CD4-positive, alpha-beta T cell treated with Interleukin-6 for 4 hours (primary cell): ENCODE results near the gene ERG28.
"Not testable (repeated sequence)": the region's sequence is repeated elsewhere in the genome, so short reads cannot be mapped to it uniquely, and the experiment has no call there.

Experiments used
- DNase-seq: peaks from one replicate; pipeline ENCODE4 v3.0.0-alpha.2; 2020; ENCODE audit warnings: mixed read lengths

Gene ERG28

GRCh38 chr14:75660630-75661498 lies at the start of gene ERG28, which contains the start of gene TTLL5:
ERG28 (minus strand) TSS chr14:75660876; CDS start chr14:75657502, 3,374 bp downstream.
TTLL5 (plus strand) TSS chr14:75661246; CDS start chr14:75663150, 1,904 bp downstream.
- peak; percentile 96 for DNase-seq

- DNase-seq, result peak; percentile 70
Measured at GRCh38 chr14:75709207-75709812, 48.6 kb upstream of the ERG28 start.

GRCh38 chr14:75705014-75705413 lies 44.3 kb upstream of the ERG28 start:
- DNase-seq, result no peak

- no peak for DNase-seq
Measured at GRCh38 chr14:75703467-75703866, 42.8 kb upstream of the ERG28 start.

GRCh38 chr14:75702616-75703261 lies 42.1 kb upstream of the ERG28 start:
- DNase-seq, result no peak

GRCh38 chr14:75702122-75702521 lies 41.4 kb upstream of the ERG28 start:
- DNase-seq, result no peak

GRCh38 chr14:75700295-75700694 lies 39.6 kb upstream of the ERG28 start:
- DNase-seq, result no peak

- DNase-seq, result no peak
Measured at GRCh38 chr14:75699331-75699730, 38.7 kb upstream of the ERG28 start.

GRCh38 chr14:75697918-75698317 lies 37.2 kb upstream of the ERG28 start:
- no peak for DNase-seq

- no peak for DNase-seq
Measured at GRCh38 chr14:75697386-75697785, 36.7 kb upstream of the ERG28 start.

- not testable (repeated sequence) for DNase-seq
Measured at GRCh38 chr14:75695025-75695424, 34.3 kb upstream of the ERG28 start.

GRCh38 chr14:75690010-75690409 lies 29.3 kb upstream of the ERG28 start:
- DNase-seq, result no peak

GRCh38 chr14:75689012-75689411 lies 28.3 kb upstream of the ERG28 start:
- no peak for DNase-seq

- no peak for DNase-seq
Measured at GRCh38 chr14:75685910-75686309, 25.2 kb upstream of the ERG28 start.

GRCh38 chr14:75675265-75675960 lies 14.7 kb upstream of the ERG28 start:
- DNase-seq, result no peak

GRCh38 chr14:75673345-75674035 lies 12.8 kb upstream of the ERG28 start:
- no peak for DNase-seq

- DNase-seq, result no peak
Measured at GRCh38 chr14:75672605-75673192, 12.0 kb upstream of the ERG28 start.

- DNase-seq, result no peak
Measured at GRCh38 chr14:75667099-75667765, 6.6 kb upstream of the ERG28 start.

GRCh38 chr14:75662966-75663365 lies 2.3 kb upstream of the ERG28 start:
- no peak for DNase-seq

GRCh38 chr14:75661499-75661814 lies 781 bp upstream of the ERG28 start:
- DNase-seq, result no peak

GRCh38 chr14:75660238-75660629 lies 442 bp downstream of the ERG28 start:
- no peak for DNase-seq

GRCh38 chr14:75658957-75659356 lies 1.7 kb downstream of the ERG28 start:
- no peak for DNase-seq
